A673 (cell line): ENCODE results near the gene ENO4. TPM values are rescaled to one million over a fixed set of nuclear protein-coding genes. Genes with fewer than 3 reads are reported as not detected.

ENCODE experiments used
- BruUV-seq: library from RNA; stranded (reverse); fragments of 400-500 nt; replicated peaks from 2 replicates; lab custom pipeline; 2021; lab: Mats Ljungman, UMichigan
- CTCF ChIA-PET: fragments of 300-600 bp; sonication (Branson Sonifier 250); formaldehyde crosslinking; loops from one replicate; lab custom pipeline; 2022; ENCODE audit warnings: antibody characterized with exemption; lab: Charles Lee
- POLR2A ChIA-PET: fragments of 300-600 bp; sonication (Branson Sonifier 250); formaldehyde crosslinking; loops from one replicate; lab custom pipeline; 2022; ENCODE audit warnings: antibody characterized with exemption; ENCODE audit not compliant: low non-redundant PET; lab: Charles Lee
- DNase-seq: peaks from one replicate; pipeline ENCODE4 v3.0.0-alpha.2; 2015; ENCODE audit warnings: low spot score
- H3K27ac ChIP-seq: fragments of 200-600 bp; sonication (generic); 2 replicates; pipeline ENCODE4 v1.5.1; 2016; ENCODE audit warnings: mixed run types, low read depth, mild to moderate bottlenecking, mixed read lengths, antibody characterized with exemption, low read length; ENCODE audit not compliant: poor library complexity, severe bottlenecking
- H3K27me3 ChIP-seq: fragments of 200-600 bp; sonication (generic); replicated peaks from 2 replicates; pipeline ENCODE4 v1.6.1; 2017; ENCODE audit warnings: mixed run types, low read depth, mild to moderate bottlenecking, mixed read lengths, antibody characterized with exemption, low read length; ENCODE audit not compliant: insufficient read depth, poor library complexity
- H3K36me3 ChIP-seq: fragments of 200-600 bp; sonication (generic); 2 replicates; pipeline ENCODE4 v1.6.1; 2016; ENCODE audit warnings: mixed run types, mild to moderate bottlenecking, mixed read lengths, antibody characterized with exemption, low read length; ENCODE audit not compliant: insufficient read depth, poor library complexity, severe bottlenecking
- H3K4me1 ChIP-seq: fragments of 200-600 bp; sonication (generic); 2 replicates; pipeline ENCODE4 v1.6.1; 2017; ENCODE audit warnings: mixed run types, mild to moderate bottlenecking, mixed read lengths, antibody characterized with exemption, low read length; ENCODE audit not compliant: insufficient read depth, poor library complexity, severe bottlenecking
- H3K4me3 ChIP-seq: fragments of 200-600 bp; sonication (generic); 2 replicates; pipeline ENCODE4 v1.5.1; 2016; ENCODE audit warnings: low read depth, mixed run types, mild to moderate bottlenecking, mixed read lengths, low read length; ENCODE audit not compliant: poor library complexity, severe bottlenecking
- H3K9me3 ChIP-seq: fragments of 200-600 bp; sonication (generic); 2 replicates; pipeline ENCODE4 v1.6.1; 2016; ENCODE audit warnings: mixed run types, low read depth, mild to moderate bottlenecking, mixed read lengths, antibody characterized with exemption, low read length; ENCODE audit not compliant: poor library complexity, severe bottlenecking
- CTCF ChIP-seq: fragments of 300-800, 200-600 bp; sonication (generic); conservative IDR thresholded peaks from 2 replicates; pipeline ENCODE4 v1.5.1; 2017; ENCODE audit warnings: low read depth, mild to moderate bottlenecking, antibody characterized with exemption, low read length, moderate library complexity, mixed read lengths
- EZH2 ChIP-seq: fragments of 200-600 bp; sonication (generic); IDR thresholded peaks from 2 replicates; pipeline ENCODE4 v1.6.1; 2017; ENCODE audit warnings: borderline replicate concordance, low read depth, mild to moderate bottlenecking, mixed read lengths, antibody characterized with exemption, low read length; ENCODE audit not compliant: poor library complexity, severe bottlenecking
- intact Hi-C: fragments of 100-400 bp; cut with micrococcal nuclease; formaldehyde crosslinking; loops from one replicate; pipeline ENCODE4 v1.10.0; 2022; ENCODE audit not compliant: unreplicated experiment
- total RNA-seq: library from RNA; stranded (reverse); gene quantifications from 2 replicates; pipeline ENCODE4 v1.2.3, GENCODE V29; 2021

Gene ENO4
- total RNA-seq, 1 experiment from 2014 or later: 0.28 TPM

DNA sequence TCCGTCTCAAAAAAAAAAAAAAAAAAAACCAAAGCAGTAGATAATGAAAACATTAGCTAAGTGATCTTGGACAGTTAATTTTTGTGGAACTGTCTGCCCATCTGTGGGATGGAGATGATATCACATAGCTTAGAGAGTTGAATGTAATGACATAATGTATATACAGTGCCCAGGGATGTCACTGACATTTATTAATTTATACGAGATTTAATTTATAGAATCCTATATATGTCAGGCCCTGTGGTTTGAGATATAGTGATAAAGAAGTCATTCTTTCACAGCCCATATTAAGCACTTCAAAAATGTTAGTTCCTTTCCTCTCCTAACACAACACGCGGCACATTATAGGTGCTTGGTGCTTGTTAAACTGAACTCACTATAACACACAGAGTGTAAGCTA lies 4.0 kb downstream of the ENO4 start:
- intact Hi-C loops: no loop called here
- Histone ChIP-seq H3K4me1 (peaks cover 10% of the 10 kb centered on the region), H3K9me3 (peaks cover 7% of the 10 kb centered on the region), H3K4me3 (no peak overlapping the region), H3K36me3 (no peaks in the 10 kb centered on the region), H3K27me3 (no peaks in the 10 kb centered on the region), H3K27ac (no peak overlapping the region)
- POLR2A ChIA-PET: no interaction called here
- CTCF ChIA-PET: no interaction called here
- TF ChIP-seq CTCF: no peak
- no peak for TF ChIP-seq EZH2
- no TSS peak for BruUV-seq
- DNase-seq: no peak

- Histone ChIP-seq H3K36me3 (no peaks in the 10 kb centered on the region), H3K27ac (no peak overlapping the region), H3K27me3 (no peaks in the 10 kb centered on the region), H3K4me3 (no peak overlapping the region), H3K4me1 (peaks cover 6% of the 10 kb centered on the region), H3K9me3 (peaks cover 11% of the 10 kb centered on the region)
- DNase-seq: no peak
- TF ChIP-seq CTCF: no peak
- TF ChIP-seq EZH2: no peak
- ChIA-PET POLR2A (no interaction called here), CTCF (no interaction called here)
- intact Hi-C loops: no loop called here
- BruUV-seq: no TSS peak
Observed at GRCh38 chr10:116853701-116854100, 4.4 kb downstream of the ENO4 start.

DNA sequence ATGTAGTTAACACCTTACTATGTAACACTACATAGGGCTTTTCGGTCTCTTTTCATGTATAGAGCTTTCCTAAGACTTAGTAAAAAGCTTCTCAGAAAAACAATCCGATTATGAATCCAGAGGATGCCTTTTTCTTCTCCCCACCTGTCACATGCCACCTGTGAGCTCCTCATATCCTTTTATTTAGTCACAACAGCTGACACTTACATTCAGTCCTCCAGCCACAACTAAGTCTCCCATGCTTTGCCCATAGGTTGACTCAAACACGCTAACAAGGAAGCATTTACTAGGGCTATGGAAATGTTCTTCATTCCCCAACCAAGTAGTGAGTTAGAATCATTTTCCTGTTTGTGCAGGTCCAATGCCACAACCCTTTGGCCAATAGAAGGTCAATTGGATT lies 7.9 kb downstream of the ENO4 start:
- POLR2A ChIA-PET: no interaction called here
- TF ChIP-seq EZH2: no peak
- no peak for TF ChIP-seq CTCF
- no TSS peak for BruUV-seq

More for the DNA sequence above, 7.9 kb downstream of the ENO4 start:
- no peak for DNase-seq
- H3K9me3 ChIP-seq: peaks cover 11% of the 10 kb centered on the region
- intact Hi-C loops: no loop called here
- no peaks in the 10 kb centered on the region for H3K27me3 ChIP-seq
- no peak overlapping the region for H3K4me3 ChIP-seq
- H3K4me1 ChIP-seq: no peaks in the 10 kb centered on the region
- H3K36me3 ChIP-seq: no peaks in the 10 kb centered on the region
- CTCF ChIA-PET: no interaction called here
- H3K27ac ChIP-seq: no peak overlapping the region
